HuH-7.5 (cell line): ENCODE results near the gene RPL35A.
"Not testable (repeated sequence)": the region's sequence is repeated elsewhere in the genome, so short reads cannot be mapped to it uniquely, and the experiment has no call there.

Source experiments
- DNase-seq: peaks from one replicate; pipeline ENCODE4 v3.0.0; 2011; ENCODE audit warnings: low spot score

The RPL35A gene

DNA sequence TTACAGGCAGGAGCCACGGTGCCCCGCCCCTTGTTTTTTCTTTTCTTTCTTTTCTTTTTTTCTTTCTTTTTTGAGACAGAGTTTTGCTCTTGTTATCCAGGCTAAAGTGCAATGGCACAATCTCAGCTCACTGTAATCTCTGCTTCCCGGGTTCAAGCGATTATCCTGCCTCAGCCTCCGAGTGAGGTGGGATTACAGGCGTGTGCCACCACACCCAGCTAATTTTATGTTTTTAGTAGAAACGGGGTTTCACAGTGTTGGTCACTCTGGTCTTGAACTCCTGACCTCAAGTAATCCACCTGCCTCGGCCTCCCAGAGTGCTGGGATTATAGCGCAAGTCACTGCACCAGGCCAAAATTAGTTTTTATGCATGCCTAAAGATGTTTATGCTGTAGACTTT lies 2.5 kb downstream of the RPL35A start:
- no peak for DNase-seq

- DNase-seq: no peak
Measured at GRCh38 chr3:197953325-197953724, 3.3 kb downstream of the RPL35A start.

DNA sequence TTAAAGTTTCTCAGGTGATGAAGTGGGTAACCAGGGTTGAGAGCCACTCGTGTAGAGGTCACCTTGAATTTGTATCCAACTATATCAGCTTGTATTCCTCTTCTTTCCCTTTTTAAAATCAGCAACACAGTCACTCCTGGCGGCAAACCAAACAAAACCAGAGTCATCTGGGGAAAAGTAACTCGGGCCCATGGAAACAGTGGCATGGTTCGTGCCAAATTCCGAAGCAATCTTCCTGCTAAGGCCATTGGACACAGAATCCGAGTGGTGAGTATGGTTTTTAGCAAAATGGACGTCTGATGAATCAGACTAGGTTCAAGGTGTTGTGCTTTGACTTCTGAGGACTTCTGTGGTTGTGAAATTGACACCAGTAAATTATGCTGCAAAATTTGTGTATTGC lies 3.9 kb downstream of the RPL35A start:
- no peak for DNase-seq

DNA sequence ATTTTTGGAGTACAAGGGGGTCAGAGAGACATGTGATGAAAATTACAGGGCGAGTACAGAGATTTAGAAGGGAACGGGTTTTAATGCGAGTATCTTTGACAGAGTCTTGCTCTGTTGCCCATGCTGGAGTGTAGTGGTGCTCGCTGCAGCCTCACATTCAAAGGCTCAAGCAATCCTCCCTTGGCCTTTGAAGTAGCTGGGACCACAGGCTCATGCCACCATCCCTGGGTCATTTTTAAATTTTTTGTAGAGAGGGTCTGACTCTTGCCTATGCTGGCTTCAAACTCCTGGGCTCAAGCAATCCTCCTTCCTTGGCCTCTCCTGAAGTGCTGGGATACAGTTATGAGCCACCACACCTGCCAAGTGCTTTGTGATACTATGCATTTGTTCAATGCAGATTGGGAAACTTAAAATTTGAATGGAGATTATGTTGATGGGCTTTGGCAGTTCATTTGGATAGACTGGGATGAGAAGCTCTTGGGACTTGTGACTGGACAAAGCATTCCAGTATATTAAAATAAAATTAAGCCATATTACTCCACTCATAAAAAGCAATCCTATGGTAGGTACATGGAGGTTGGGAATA lies 6.0 kb downstream of the RPL35A start:
- no peak for DNase-seq

- DNase-seq: no peak
Measured at GRCh38 chr3:197956626-197956988, 6.6 kb downstream of the RPL35A start.

DNA sequence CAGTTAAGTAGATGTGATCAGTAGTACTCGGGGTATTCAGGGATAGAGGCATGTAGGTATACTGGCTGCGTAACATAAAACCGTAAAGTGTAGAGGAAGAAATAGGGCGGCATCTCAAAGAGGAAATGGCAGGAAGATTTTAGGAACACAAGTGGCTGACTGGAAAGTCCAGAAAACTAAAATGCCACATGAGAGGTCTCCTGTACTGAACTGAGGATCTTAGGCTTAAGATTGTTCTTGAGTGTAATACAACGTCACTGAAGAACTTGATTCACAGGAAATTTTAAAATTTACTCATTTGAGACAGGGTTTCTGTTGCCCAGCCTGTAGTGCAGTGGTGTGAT lies 7.8 kb downstream of the RPL35A start:
- DNase-seq: no peak

GRCh38 chr3:197958346-197958745 lies 8.4 kb downstream of the RPL35A start:
- no peak for DNase-seq

- not testable (repeated sequence) for DNase-seq
Measured at GRCh38 chr3:197958848-197959247, 8.9 kb downstream of the RPL35A start.

DNA sequence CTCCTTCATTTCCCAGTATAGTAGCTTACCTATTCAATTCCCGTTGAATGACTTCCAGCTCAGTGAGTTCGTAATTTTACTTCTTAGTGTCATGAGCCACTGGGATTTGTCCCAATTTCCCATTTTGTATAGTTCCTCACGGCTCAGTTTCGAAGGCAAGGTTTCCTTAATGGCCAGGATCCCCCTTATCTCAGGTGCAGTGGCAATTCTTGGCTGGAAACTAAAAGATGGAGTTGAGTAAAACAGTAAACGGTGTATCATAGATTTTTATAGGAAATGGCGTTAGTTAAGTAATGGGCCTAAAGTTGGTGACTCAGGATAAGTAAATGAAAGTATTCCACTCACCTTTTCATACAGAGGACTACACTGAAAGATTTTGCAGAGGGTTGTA lies 9.5 kb downstream of the RPL35A start:
- no peak for DNase-seq

DNA sequence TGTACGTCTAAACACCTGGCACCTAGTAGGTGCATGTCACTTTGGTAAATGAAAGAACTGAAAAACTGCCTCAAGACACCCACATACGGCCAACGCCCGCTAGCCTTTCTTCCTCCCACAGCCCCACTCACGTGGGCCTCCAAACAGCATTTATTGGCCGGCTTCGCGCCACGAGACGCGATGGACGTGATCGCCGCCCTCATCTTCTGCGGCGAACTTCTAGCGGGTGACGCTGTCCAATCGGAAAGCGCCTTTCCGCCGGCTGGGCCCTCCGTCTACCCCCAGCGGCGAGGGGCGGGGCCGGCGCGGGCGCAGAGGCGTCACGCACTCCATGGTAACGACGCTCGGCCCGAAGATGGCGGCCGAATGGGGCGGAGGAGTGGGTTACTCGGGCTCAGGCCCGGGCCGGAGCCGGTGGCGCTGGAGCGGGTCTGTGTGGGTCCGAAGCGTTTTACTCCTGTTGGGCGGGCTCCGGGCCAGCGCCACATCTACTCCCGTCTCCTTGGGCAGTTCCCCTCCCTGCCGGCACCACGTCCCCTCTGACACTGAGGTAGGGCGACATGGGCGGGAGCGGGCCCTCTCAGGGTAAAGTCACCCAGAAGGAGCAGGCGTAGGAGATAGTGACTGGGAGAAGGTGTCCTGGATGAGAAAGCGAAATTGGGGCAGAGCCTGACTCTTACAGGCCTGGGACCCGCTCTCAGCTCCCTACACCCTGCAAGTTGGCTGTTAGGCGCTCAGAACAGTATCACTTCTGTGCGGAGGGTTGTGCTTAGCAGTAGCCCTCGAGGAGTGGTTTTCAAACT lies 10.1 kb downstream of the RPL35A start, which contains the start of gene LMLN:
Gene LMLN, plus strand, starts transcription at position 327 of the 803 bp plus-strand sequence. Its CDS starts 29 bp downstream, at position 356.
- DNase-seq: peak; percentile 75

DNA sequence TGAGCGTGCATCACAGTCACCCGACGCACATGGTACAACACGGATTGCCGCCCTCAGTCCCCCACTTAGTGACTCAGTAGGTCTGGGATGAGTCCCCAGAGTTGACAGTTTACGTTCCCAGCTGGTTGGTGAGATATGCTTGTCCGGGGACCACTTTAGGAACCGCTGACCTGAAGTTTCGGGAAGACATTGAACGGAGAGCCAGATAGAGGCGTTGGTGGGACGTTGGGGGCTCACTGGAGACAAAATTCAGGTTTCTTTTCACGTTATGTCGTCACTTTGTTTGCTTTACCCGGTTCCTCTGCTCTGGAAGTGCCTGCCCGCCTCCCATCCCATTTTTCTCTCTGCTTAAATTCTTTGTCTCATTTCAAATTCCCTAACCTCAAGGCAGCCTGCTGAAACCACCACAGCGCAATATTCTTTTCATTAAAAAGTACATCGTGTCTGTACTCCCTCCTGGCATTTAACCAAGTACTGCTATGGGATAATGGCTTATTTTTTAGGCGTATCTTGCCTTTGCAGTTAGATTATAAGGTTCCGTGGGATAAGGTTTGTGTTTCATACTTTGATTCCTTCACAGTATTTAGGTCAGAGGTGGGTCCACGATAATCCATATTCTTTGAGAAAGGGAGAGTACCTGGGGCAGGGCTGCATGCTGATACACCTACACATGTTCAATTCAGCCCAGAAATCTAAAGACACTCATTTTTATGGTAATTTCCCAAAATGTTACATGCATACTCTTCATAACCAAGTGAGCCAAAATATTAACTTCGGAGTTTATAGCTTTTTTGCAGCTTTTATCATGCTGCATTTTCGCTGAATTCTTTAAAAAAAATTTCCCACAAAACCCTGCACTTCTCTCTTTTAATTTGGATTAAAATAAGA lies 10.9 kb downstream of the RPL35A start:
- no peak for DNase-seq

DNA sequence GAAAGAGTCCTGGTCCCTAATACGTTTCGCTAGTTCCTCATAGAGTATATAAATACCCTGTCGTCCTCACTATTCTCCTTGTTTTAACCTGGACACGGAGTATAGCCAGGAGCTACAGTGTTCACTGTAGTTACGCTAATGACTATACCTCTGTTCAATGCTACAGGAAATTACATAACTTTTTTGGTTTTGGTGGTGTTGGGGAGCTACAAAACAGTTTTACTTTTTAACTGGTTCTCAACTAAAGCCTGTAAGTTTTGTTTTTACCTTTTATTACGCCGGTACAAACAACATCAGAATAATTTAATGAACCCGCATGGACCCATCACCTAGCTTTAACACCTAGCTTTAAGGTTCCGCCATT lies 11.6 kb downstream of the RPL35A start:
- no peak for DNase-seq

- no peak for DNase-seq
Measured at GRCh38 chr3:197963019-197963637, 13.1 kb downstream of the RPL35A start.

GRCh38 chr3:197967337-197967989 lies 17.5 kb downstream of the RPL35A start:
- not testable (repeated sequence) for DNase-seq

- no peak for DNase-seq
Measured at GRCh38 chr3:197970588-197970987, 20.6 kb downstream of the RPL35A start.

- DNase-seq: no peak
Measured at GRCh38 chr3:197974016-197974415, 24.0 kb downstream of the RPL35A start.

GRCh38 chr3:197975311-197975710 lies 25.3 kb downstream of the RPL35A start:
- no peak for DNase-seq

- DNase-seq: no peak
Measured at GRCh38 chr3:197983076-197983475, 33.1 kb downstream of the RPL35A start.

DNA sequence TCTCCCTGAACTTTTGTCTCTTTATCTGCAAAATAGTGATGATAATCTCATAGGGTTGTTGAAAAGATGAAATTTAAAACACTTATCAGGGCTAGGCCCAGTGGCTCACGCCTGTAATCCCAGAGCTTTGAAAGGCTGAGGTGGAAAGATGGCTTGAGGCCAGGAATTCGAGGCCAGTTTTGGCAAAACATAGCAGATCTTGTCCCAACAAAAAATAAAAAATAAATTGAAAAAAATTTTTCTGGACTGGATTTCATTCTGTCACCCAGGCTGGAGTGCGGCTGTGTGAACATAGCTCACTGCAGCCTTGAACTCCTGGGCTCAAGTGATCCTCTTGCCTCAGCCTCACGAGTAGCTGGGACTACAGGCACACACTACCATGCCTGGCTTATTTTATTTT lies 39.7 kb downstream of the RPL35A start:
- no peak for DNase-seq

DNA sequence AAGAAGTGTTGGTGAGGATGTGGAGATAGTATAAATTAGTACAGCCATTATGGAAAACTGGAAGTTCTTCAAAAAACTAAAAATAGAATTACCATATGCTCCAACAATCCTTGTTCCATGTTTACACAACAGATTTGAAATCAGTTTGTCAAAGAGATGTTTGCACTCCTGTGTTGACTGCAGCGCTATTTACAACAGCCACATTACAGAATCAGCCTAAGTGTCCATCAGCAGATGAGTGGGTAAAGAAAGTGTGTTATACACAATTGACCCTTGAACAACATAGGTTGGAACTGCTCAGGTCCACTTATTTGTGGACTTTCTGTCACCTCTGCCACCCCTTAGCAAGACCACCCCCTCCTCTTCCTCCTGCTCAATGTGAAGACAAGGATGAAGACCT lies 44.7 kb downstream of the RPL35A start:
- DNase-seq: no peak

- DNase-seq: no peak
Measured at GRCh38 chr3:197996855-197997254, 46.9 kb downstream of the RPL35A start.

DNA sequence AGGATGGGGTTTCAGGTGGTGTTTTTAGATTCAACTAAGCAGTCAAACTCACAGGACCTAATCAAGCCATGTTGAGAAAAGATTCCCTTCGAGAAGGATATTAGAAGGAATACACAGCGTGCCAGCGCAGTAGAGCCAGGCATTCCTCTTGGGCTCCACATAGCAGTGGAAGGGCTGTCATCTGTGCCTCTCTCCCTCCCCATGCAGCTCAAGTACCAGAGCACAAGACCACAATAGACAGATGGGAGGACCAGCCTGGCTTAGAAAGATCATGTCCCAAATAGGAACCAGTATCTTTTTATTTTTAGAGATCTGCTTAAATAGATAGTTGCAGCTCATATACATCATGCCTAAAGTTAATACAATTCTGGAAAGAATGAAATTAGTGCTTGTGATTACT lies 47.9 kb downstream of the RPL35A start:
- DNase-seq: no peak
